GOT3 (cell line): Measurements from ENCODE around the gene CROCC2.

Experiments
- DNase-seq: peaks from one replicate; lab custom pipeline; 2025; ENCODE audit warnings: mixed read lengths; lab: John Stamatoyannopoulos, UW

The CROCC2 gene

DNA sequence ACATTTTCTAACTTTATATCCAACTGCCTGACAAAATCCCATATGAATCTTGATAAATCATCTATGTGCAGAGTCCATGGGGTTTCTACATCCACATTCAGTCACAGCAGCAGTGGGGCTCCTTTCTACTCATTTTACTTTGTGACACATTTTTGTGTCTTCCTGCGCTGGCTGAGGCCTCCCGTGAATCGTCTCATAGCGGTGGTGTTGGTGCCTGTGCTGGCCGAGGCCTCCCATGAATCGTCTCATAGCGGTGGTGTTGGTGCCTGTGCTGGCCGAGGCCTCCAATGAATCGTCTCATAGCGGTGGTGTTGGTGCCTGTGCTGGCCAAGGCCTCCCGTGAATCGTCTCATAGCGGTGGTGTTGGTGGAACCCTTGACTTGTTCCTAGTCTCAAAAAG, 109.3 kb downstream of the CROCC2 start:
- DNase-seq = no peak

DNA sequence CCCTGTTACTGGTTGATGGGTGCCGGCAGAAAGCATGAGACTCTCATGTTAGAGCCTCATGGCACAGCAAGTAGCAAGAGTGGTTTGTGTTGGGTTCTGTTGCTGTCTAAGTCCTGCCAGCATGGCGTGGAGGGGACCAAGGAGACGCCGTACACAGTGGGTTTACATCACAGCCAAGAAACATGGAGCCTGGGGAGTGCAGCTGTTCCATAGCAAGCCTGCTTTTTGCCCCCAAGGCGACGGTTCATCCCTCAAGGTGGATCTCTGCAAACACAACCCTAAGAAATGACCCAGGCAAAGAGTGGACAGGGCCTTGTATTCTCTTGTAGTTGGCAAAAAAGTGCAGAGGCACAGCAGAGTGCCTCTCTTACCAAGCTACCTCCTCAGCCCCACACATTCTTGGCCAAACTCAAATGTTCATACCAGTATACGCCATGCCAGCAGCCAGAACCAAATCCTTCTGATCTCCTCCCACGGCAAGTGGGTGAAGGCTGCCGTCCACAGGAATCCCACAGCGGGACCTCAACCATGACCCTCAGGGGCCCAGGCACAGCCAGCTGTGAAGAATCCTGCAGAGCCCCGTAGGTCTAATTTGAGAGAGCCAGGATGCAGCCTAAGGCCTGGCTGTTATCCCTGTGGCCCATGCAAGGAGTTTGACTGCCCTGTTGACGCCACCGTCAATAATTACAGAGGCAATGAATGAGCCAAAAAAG, 111.2 kb downstream of the CROCC2 start:
- no peak for DNase-seq

DNA sequence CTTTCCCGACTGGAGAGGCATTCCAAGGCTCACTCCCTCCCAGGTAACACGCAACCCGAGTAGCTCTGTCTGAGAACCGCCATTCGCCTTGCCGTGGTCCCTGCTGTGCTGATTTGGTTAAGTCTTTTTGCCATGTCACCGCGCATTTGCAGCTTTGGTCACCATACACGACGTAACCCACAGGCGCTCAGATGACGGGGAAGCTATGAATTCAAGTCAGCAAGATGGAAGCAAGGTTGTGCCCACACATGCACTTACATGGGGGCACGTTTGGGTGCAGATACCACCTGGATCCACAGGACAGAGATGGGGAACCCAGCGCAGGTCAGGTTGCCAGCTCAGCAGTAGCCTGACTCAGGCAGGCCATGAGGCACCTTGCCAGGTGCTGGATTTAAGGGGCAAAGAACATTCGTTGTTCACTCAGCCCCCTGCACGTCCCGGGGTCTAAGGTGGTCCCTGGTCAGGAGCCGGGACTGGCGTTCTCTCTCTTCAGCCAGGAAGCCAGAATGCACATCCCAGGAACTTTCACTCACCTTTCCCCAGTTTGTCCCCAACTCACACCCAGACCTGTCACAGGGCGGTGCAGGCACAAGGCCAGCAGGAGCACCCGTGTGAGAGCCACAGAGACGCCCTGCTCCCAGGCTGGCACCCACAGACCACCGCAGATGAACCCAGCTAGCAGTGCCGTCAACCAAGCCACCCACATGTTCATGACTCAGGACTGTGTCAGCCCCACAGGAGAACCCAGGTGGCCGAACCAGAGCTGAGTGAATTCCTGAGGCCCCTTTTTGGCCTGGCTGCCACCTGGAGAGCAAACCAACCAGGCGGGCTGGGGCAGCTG, 112.1 kb downstream of the CROCC2 start:
- no peak for DNase-seq

DNA sequence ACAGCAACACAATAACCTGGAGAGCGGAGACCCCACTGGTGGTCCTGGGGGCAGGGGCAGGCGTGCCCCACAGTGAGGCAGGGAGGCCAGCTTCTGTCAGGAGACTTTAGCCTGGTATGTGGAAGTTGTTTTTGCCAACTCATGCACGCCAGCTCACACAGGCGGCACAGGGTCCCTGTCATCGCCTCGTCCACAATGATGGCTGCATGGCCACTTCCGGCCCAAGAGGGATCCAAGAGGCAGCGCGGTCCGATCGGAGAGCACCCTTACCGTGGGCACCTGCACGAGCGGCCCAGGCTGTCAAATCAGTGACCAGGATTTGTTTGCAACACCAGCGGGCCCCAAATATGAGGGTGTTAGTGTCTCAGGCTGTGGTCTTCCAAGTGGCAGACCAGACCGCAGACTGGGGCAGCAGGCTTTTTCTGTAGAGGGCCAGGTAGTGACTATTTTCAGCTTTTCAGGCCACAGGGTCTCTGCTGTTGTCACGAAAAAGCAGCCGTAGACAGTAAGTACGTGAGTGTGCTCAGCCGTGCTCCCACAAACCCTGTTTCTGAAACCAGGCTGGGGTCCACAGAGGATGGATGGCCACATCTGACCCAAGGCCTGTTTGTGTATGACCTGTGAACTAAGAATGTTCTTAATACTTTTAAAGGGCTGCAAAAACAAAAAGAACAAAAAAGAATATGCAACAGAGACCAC, 113.5 kb downstream of the CROCC2 start:
- no peak for DNase-seq

DNA sequence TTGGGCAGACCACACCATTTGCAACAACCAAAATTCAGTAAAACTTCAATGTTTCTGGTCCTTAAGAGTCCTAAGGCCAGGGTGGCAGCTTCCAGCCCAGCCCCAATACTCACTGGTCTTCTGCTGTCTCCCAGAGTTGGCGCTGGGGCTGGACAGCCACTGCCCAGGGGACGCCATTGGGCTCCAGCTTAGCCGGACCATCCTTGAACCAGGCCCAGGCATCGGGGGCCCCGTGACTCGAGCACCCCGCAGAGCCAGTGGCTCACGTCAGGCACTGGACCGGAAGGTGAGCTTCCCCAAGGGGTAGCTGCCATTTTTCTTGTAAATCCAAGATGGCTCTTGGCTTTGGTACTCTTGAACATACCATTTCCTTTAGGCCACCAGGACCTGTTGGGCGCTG, 114.1 kb downstream of the CROCC2 start:
- no peak for DNase-seq

DNA sequence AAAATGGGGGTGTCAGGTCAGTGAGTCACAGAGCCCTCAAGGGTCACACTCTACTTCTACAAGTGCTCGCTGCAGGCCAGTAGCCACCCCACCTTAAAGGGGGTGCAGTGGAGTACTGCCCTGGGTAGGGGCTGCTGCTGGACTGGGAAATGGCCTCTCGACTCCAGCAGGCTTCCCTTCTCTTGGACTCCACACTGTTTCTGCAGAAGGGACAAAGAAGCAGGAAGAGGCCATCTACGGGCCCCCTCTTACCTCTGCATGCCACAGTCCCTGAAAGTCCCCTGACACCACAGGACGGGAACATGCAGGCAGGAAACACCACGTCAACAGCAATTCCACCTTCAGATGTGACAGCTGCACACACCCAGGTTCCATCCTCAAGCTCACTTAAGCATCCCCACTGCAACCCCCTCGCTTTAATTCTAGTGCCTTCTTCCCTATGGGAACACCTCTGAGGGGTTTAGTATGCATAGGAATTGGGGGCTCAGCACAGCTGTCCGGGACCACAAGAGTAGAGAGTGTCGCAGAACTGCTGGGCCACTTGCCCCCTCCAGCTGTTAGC, 114.6 kb downstream of the CROCC2 start:
- DNase-seq = no peak

DNA sequence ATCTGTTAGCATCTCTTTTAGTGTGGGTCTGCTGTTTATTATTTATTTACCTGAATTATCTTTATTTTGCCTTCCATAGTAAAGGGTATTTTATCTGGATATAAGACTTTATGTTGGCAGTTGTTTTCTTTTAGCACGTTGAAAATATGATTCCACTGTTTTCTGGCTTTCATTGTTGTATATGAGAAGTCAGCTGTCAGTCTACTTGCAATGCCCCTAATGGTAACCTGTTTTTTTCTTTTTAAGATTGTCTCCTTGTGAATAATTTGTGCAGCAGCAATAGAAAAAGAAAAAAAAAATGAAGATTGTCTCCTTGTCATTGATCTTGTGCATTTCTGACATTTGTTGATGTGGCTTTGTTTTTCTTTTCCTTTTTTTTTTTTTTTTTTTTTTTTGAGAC, 119.5 kb downstream of the CROCC2 start:
- DNase-seq = no peak

DNA sequence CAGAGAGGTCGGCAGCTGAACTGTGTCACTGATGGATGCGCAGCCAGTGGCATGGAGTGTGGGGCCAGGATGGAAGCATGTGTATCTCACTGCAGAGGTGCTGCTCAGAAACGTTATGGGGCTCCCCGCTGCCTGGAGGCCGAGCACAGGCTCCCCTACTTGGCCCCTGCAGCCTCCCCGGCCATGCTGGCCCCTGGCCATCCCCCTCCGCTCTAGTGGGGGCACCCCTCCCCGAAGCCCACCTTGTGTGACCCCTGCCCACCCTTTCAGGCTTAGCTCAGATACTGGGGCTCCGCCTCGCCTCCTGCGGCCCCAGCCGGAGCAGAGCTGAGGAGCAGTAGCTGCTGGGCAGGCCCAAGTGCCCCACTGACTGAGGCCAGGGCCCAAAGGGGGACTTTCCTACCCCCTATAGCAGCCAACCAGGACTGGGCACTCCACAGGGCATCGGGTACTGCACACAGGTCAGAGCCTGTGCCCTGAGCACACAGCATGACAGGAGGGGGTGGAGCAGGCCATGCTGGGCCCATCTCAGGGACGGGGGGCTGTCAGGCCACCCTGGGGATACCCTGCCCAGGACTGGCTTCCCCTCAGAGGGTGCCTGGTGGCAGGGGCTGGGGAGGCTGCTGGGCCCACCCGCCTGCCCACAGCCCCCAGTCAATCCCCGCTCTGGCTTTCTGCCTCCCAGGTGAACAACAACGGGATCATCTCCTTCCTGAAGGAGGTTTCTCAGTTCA, 123.6 kb downstream of the CROCC2 start:
- DNase-seq = no peak

DNA sequence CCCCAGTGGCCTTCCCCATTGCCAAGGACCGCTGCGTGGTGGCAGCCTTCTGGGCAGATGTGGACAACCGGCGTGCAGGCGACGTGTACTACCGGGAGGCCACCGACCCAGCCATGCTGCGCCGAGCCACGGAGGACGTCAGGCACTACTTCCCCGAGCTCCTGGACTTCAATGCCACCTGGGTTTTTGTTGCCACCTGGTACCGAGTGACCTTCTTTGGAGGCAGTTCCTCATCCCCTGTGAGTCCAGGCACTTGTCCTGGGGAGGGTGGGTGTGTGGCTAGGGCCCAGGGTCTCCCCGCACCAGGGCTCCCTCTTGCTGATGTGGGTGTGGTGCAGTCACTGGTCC, 124.2 kb downstream of the CROCC2 start:
- no peak for DNase-seq

DNA sequence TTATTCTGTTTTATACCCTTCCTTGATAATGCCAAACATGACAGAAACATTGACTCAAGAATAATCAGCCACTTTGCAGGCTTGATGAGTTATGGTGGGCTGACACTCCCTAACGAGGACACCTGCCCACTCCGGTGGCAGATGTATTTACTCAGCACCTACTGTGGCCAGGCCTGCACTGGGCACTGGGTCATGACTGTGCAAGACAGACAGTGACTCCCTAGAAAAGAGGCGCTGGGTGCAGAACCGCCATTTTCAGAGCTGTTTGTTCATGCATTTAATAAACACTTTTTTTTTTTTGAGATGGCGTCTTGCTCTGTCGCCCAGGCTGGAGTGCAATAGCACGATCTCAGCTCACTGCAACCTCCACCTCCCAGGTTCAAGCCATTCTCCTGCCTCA, 124.7 kb downstream of the CROCC2 start:
- no peak for DNase-seq

DNA sequence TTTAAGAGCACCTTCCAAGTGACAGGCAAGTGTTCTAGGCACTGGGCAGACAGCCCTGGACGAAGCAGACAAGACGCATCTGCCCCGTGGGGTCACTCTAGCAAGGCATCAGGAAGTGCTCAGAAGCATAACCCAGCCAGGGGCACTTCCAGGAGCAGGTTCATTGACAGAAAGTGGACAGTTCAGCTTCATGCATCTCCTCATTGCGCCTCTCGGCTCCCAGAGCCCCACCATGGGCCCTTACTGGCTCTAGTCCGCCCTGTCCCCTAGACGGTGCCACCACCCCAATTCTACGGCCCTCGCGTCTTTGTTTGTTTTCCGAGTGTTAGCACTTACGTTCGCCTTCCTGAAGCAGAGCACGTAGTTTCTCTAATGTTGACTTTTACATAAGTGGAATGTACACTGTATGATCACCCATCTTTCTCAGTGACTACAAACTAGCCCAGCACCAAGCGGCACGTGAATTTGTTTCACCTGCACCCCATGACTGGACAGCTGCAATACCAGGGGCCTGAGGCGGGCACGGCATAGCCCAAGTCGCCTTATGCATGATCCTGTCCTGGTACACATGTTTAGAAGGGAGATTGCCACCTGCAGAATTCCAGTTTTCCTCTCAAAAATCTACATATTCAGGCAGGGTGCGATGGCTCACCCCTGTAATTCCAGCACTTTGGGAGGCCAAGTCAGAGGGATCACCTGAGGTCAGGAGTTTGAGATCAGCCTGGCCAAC, 125.5 kb downstream of the CROCC2 start:
- DNase-seq = no peak

DNA sequence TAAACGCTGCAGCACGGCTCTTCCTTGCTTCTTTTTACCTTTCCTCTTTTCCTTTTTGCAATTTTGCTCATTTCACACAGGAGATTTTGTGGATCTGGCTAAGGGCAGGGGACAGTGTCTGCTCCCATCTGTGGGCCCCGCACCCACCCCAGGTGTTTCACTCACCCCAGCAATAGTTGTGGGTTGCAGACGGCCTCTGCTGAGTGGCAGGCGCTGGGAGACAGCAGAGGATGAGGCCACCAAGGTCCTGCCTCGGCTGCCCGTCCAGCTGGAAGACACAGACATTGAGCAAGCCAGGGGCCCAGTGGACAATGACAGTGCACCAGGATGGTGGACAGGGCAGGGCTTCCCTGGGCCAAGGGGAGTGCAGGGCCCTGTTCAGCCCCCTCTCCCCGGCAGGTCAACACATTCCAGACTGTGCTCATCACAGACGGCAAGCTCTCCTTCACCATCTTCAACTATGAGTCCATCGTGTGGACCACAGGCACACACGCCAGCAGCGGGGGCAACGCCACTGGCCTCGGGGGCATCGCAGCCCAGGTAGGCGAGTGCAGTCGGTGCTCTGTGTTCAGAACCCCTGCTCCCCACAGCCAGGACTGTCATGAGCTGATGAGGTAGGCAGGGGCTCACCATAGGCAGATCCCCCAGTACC, 127.3 kb downstream of the CROCC2 start:
- DNase-seq = no peak

DNA sequence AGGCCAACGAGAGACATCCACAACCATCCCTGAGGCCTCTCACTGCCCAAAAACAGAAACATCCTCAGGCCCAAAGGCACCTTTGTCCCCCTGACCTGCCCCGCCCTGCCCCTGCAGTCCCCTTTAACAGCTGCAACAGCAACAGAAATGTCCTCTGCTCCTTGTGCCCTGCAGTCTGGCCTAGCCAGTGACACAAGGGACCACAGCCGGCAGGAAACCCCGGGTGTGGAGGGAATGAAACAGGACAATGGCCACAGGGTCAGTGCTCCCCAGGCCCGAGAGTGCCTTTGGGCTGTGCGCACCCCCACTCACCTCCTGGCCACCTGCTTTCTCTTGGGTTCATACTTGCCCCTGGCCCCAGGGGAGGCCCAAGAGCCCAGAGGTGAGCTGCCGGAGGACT, 127.9 kb downstream of the CROCC2 start:
- no peak for DNase-seq

DNA sequence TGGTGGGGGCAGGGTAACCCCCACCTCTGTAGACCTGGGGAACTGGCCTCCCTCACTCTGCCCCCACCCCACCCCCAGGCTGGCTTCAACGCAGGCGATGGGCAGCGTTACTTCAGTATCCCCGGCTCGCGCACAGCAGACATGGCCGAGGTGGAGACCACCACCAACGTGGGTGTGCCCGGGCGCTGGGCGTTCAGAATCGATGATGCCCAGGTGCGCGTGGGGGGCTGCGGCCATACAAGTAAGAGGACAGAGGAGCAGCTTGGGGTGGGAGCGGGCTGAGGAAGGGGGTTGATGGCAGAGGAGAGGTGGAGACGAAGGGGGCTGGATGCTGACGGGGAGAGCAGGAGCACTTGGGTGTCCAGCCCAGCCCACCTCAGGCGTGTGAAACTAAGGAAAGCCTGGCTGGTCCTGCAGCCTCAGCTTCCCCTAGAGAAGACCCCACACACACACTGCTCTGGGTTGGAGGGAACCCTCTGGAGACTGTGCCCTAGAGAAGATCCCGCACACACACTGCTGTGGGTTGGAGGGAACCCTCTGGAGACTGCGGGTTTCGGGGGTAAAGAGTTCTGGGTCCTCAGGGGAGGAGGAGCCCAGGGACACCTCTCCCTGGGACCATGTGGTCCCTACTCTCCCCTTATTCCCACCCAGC, 128.5 kb downstream of the CROCC2 start:
- no peak for DNase-seq

DNA sequence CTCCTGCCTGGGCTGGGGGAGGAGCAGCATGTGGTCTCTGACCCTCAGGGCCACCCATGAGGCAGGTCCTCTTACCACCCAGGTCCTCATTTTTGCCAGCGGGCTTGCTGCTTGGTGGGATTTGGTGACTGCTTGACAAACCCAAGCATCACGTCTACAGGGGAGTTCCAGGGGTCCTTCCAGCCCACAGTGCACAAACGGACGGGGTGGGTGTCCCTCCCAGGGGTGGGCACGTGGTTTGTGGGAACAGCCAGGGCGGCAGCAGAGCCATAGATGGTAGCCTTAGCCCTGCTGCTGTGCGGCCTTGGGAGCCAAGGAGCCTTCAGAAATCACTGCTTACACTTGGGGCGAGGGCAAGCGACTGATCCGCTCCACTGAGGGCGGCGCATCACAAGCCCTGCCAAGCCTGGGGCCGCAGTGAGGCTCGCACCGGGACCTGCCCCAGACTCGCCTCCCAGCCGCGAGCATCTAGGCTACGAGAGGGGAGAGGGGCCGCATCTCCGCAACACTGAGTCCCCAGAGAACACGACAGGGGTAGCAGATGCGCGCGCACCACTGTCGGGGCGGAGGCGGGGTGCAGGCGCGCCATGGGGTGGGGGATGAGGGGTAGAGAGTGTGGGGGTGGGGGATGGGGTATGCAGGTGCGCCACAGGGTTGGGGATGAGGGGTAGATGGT, 129.1 kb downstream of the CROCC2 start:
- DNase-seq = no peak

DNA sequence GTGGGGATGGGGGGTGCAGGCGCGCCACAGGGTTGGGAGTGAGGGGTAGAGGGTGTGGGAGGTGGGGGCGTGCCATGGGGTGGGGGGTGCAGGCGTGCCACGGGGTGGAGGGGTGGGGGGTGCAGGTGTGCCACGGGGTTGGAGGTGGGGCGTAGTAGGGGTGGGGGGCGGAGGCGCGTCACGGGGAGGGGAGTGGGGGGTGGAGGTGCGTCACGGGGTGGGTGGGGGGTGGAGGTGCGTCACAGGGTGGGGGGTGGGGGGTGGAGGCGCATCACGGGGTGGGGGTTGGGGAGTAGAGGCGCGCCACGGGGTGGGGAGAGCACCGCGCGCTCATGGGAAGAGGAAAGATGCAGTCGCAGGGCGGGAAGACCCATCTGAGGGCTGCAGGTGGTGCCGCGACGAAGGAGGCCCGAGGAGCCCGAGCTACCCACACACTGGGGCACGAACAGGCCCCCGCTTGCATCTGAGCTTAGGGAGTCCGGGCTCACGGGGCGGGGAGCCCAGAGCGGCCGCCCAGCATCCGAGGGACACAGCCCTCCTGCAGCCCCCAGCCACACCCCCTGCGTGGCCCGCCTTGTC, 129.8 kb downstream of the CROCC2 start:
- no peak for DNase-seq

DNA sequence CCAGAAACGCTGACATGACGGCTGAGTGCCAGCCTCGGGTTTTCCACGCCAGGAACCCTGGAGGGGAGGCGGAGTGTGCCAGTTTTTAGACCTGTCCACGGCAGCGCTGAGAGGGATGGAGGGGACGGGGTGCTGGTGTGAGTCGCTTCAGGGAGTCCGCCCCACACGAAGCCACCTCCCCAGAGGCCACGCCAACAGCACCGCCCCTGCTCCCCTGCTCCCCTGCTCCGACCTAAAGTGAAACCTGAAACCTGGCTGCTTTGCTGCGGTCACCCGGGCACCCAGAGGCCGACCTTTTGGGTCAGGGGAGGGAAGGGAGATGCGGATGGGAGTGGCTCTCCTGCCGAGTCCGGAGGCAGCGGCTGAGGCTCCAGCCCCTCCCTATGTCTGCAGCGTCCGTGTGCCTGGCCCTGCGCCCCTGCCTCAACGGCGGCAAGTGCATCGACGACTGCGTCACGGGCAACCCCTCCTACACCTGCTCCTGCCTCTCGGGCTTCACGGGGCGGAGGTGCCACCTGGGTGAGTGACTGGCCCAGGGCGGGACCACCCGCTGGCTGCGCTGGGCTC, 130.3 kb downstream of the CROCC2 start:
- DNase-seq = no peak

DNA sequence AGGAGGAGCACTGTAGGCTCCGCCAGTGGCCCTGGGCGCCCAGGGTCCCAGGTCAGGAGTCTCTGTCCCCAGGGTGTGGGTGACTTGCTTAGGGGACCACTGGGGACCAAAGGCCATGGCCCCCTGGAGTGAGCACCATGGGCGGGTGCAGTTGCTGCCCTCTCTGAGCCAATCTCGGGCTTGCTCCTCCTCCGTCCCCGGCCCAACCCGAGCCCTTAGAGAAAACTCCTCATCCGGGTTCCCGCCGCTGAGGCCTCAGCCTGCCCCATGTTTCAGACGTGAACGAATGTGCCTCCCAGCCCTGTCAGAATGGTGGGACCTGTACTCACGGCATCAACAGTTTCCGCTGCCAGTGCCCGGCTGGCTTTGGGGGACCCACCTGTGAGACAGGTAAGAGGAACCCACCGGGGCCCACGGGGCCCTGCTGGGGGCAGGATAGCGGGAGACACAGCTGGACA, 130.9 kb downstream of the CROCC2 start:
- DNase-seq = no peak

DNA sequence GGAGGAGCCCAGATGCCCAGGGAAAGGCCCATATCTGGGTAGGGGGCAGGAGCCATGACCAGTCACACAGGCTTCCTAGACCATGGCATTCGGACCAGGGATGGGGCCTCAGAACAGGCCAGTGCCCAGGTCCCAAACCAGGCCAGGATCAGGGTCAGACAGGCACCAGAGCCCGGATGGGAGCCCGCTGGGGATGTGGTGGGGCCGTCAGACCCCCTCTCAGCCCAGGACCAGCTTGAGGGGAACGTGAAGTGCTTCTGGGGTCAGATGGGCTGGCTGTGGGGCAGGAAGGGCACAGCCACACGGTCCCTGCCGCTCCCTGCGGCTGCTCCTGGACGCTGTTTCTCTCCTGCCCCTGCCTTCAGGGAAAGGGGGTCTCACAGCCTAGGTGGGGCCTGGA, 131.4 kb downstream of the CROCC2 start:
- DNase-seq = no peak
